ENCODE measurements around the gene DPRX.

GRCh38 chr19:53608381-53608780 is 23.4 kb upstream of the DPRX start:
- no peak for TF ChIP-seq EZH2 (IDR thresholded peaks at IDR 0.05; ENCODE audit: insufficient read depth, poor library complexity, severe bottlenecking)
- TF ChIP-seq EZH2phosphoT487 (IDR thresholded peaks at IDR 0.05; ENCODE audit: insufficient read depth, low read depth): no peak
